Retinal pigment epithelial cell (primary cell): ENCODE data around the gene ASAP2.
A peak's percentile ranks its signal among the peaks of the same experiment; 100 is the strongest.

Experiments
- DNase-seq: peaks from one replicate; pipeline ENCODE4 v3.0.0-alpha.2; 2010; ENCODE audit warnings: low read depth
- H3K4me3 ChIP-seq: 2 replicates; pipeline ENCODE4 v1.5.1; 2011; ENCODE audit warnings: mild to moderate bottlenecking, low read length, control low read depth, moderate library complexity
- TF ChIP-seq, protein P1 (sequence below): conservative IDR thresholded peaks from 2 replicates; pipeline ENCODE4 v1.5.1; 2011; ENCODE audit warnings: low read depth, low read length, control low read depth, inconsistent platforms

Gene ASAP2

DNA sequence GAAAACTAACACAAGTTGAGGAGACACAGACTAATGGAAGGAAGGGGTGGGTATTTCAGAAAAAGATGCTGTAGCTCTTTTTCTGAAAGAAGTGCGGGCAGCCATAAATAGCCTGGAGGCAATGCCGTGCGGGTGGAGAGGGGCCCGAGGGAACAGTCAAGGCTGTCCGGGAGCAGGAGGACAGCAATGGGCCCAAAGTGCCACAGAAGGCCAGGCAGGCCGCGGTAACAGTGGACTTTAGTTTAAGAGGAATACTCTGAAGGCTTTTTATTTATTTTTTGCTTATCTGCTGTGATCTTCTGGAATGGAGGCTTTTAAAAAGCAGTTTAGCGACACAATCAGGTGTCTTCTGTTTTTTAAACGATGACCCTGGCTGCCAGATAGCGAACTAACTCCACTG lies 213.9 kb downstream of the ASAP2 start:
- TF ChIP-seq, protein P1, sequence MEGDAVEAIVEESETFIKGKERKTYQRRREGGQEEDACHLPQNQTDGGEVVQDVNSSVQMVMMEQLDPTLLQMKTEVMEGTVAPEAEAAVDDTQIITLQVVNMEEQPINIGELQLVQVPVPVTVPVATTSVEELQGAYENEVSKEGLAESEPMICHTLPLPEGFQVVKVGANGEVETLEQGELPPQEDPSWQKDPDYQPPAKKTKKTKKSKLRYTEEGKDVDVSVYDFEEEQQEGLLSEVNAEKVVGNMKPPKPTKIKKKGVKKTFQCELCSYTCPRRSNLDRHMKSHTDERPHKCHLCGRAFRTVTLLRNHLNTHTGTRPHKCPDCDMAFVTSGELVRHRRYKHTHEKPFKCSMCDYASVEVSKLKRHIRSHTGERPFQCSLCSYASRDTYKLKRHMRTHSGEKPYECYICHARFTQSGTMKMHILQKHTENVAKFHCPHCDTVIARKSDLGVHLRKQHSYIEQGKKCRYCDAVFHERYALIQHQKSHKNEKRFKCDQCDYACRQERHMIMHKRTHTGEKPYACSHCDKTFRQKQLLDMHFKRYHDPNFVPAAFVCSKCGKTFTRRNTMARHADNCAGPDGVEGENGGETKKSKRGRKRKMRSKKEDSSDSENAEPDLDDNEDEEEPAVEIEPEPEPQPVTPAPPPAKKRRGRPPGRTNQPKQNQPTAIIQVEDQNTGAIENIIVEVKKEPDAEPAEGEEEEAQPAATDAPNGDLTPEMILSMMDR = no peak
- no peak for DNase-seq
- no peak overlapping the region for H3K4me3 ChIP-seq

DNA sequence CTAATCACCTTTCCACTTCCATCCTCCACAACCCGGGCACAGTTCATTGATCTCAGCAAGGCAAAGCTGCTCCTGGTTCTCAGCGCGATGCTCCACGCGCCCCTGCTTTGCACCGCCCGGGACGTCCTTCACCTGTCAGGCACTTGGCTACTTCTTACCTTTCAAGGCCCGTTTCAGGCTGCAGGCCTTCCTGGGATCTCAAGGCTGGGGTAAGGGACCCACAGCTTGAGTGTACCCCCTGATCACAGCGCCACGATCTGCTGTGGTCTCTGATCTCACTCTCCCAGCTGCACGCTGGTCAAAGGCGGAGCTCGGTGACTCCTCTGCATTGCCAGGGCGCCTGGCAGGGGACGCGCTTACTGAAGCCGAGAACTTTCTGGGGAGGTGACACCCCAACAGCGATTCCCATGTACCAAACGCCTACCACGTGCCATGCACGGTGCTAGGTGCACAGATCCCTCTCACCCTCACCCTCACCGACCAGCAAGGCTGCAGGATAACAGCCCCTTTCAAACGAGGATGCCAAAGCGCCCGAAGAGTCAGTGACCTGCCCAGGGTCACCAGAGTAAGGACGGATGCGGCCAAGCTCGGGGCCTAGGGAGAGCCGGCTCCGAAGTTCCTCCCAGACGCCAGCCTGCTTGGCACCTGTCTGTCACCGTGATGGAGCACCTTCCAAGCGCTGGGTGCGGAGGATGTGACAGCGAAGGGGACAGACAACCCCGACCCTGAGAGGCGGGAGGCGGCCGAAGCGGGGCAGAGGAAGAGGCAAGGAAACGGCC lies 215.9 kb downstream of the ASAP2 start:
- DNase-seq = no peak
- peak overlapping the region; percentile 98 for H3K4me3 ChIP-seq
- TF ChIP-seq, protein P1 = no peak

DNA sequence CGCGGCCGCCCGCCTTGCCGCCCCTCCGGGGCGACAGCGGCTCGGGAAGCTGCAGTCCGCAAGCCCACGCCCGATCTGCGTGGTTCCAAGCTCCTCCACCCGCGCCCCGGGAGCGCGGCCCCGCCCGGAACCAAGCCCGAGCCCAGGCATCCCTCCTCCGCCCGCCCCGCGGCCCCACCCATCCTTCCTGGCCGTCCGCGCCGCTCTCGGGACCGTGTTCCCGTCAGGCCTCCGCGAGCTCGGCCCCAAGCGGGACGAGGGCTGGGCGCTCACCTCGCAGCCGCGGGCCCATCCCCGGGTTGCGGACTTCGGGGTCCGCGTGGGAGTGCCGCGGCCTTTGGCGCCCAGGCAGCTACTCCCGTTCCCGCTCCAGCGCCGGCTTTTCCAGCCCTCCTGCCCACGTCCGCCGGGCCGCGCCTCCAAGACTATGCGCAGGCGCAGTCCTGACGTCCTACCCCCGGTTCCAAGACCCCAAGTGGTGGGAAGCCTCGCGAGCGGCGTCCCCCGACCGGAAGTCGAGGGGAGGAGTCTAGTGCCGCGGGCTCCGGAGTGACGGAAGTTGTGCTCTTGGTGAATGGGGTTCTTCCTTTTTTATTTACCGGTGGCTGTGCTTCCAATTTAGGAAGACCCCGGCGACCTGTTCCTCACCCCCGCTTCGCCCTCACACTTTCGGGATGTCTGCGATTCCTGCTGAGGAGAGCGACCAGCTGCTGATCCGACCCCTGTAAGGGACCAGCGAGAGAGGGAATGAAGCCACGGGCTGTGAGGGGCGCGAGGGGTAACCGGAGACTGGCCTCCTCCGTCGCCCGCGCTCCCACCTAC lies 216.7 kb downstream of the ASAP2 start, which contains the start of the genes CPSF3 and ITGB1BP1:
Gene CPSF3, plus strand, starts transcription at position 555 of the 822 bp plus-strand sequence. Its CDS starts 120 bp downstream, at position 675.
Gene ITGB1BP1, minus strand, starts transcription at position 429 of the 822 bp plus-strand sequence. CDS start 4,831 bp downstream, outside the sequence.
- peak within 1 kb of the TSS; percentile 98 for H3K4me3 ChIP-seq
- TF ChIP-seq, protein P1 = no peak

DNA sequence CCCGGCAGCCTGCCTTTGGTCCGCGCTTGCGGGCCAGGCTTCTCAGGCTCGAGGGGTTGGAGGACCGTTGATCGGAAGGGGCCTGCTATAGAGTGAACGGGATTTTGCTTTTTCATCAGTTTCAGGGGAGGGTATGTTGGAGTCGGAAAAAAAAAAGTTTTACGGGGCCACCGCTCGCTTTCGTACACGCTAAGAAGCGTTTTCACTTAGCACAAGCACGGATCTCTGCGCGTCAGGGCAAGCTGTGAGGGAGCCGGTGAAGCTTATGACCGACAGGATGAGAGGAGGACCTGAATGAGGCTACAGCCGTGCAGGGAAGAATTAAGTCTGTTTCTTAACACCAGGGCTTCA lies 217.3 kb downstream of the ASAP2 start:
- TF ChIP-seq, protein P1 = no peak
- H3K4me3 ChIP-seq = peak overlapping the region; percentile 98
- DNase-seq = no peak

More for the DNA sequence above, 216.7 kb downstream of the ASAP2 start, which contains the start of the genes CPSF3 and ITGB1BP1:
- peak; percentile 87 for DNase-seq

DNA sequence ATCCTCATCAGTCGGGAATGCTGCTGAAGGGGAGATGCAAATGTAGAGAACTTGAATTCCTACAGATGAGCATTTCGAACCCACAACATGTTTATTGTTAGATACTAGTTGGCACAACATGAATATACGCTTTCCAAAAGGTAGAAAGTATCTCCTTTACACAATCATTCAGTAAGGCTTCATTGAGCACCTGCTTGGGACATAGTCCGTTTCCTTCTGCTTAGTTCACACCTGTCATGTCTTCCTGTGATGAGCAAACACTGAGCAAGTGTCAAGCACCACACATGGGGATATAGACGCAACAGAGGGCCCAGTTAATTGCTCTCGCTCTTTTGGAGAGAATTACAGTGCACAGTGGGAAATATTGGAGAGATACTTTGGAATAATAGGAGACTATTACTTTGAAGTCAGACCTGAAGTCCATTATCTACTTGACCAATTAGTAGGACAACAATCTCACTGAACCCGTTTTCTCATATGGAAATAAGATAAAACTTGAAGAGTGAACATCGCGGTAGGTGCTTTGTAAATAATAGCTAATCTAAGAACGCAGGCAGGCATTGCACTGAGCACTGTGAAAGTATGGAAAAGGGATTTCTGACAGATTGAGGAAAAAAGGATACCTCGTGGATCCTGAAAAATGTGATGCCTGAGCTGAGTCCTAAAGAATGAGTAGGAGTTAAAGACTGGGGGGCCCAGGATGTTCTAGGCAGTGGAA lies 218.0 kb downstream of the ASAP2 start:
- no peak for DNase-seq
- TF ChIP-seq, protein P1 = no peak

DNA sequence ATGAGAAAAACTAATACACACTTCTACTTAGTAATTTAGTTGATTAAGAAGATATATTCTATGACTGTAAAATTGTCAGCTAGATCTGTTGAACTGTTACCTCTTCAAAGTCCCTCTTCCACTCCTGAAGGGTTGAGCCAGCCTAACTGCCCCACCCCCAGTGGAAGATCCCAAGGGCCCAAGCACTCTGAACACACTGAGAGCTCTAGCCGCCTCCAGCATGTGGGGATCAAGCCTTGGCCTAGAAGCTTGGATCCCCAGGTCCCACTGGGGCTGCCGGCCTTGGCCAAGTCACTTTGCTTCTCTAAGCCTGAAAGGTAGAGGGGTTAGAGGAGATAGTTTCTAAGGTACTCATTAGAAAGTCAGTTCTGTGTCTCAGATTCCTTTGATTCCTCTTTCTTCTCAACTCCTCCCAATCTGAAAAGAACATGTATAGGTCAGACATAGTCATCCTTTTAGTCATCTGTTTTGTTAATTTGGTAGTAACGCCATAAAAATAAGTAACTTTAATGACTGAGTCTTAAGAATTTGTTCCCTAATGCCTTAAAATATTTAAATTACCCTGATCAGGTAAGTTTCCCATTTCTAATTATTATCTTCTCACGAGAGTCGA lies 222.5 kb downstream of the ASAP2 start:
- TF ChIP-seq, protein P1 = no peak
- H3K4me3 ChIP-seq = no peak overlapping the region
- no peak for DNase-seq

More for the DNA sequence above, 218.0 kb downstream of the ASAP2 start:
- H3K4me3 ChIP-seq = peak overlapping the region; percentile 98
